ENCODE results near the gene COA1.

Gene COA1

GRCh38 chr7:43660141-43660540, 69.2 kb downstream of the COA1 start:
- TF ChIP-seq ZFP30 (CRISPR knock-in tag; IDR thresholded peaks at IDR 0.05) (no peak), ZNF70 (CRISPR knock-in tag; IDR thresholded peaks at IDR 0.05) (no peak), CREB5 (CRISPR knock-in tag; IDR thresholded peaks at IDR 0.05; ENCODE audit: low read depth) (no peak), OSR1 (CRISPR knock-in tag; IDR thresholded peaks at IDR 0.05) (no peak), TCF4 (CRISPR knock-in tag; IDR thresholded peaks at IDR 0.05; ENCODE audit: borderline replicate concordance) (no peak), RARB (CRISPR knock-in tag; IDR thresholded peaks at IDR 0.05) (no peak), ZC3H10 (CRISPR knock-in tag; IDR thresholded peaks at IDR 0.05) (no peak), ZNF8 (CRISPR knock-in tag; IDR thresholded peaks at IDR 0.05) (no peak), ARNTL (CRISPR knock-in tag; IDR thresholded peaks at IDR 0.05; ENCODE audit: borderline replicate concordance, low read depth) (no peak), TOX (CRISPR knock-in tag; IDR thresholded peaks at IDR 0.05; ENCODE audit: borderline replicate concordance) (no peak), CSDC2 (CRISPR knock-in tag; IDR thresholded peaks at IDR 0.05) (no peak), ESRRG (CRISPR knock-in tag; IDR thresholded peaks at IDR 0.05) (no peak), ISL1 (CRISPR knock-in tag; IDR thresholded peaks at IDR 0.05) (no peak), GLIS3 (CRISPR knock-in tag; IDR thresholded peaks at IDR 0.05) (no peak), BACH2 (CRISPR knock-in tag; IDR thresholded peaks at IDR 0.05; ENCODE audit: borderline replicate concordance) (no peak), ZFP3 (CRISPR knock-in tag; IDR thresholded peaks at IDR 0.05) (no peak), SNAI2 (CRISPR knock-in tag; IDR thresholded peaks at IDR 0.05) (no peak)
- TF ChIP-seq, protein P1, sequence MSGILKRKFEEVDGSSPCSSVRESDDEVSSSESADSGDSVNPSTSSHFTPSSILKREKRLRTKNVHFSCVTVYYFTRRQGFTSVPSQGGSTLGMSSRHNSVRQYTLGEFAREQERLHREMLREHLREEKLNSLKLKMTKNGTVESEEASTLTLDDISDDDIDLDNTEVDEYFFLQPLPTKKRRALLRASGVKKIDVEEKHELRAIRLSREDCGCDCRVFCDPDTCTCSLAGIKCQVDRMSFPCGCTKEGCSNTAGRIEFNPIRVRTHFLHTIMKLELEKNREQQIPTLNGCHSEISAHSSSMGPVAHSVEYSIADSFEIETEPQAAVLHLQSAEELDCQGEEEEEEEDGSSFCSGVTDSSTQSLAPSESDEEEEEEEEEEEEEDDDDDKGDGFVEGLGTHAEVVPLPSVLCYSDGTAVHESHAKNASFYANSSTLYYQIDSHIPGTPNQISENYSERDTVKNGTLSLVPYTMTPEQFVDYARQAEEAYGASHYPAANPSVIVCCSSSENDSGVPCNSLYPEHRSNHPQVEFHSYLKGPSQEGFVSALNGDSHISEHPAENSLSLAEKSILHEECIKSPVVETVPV (CRISPR knock-in tag; IDR thresholded peaks at IDR 0.05) = no peak
- TF ChIP-seq, protein P2, sequence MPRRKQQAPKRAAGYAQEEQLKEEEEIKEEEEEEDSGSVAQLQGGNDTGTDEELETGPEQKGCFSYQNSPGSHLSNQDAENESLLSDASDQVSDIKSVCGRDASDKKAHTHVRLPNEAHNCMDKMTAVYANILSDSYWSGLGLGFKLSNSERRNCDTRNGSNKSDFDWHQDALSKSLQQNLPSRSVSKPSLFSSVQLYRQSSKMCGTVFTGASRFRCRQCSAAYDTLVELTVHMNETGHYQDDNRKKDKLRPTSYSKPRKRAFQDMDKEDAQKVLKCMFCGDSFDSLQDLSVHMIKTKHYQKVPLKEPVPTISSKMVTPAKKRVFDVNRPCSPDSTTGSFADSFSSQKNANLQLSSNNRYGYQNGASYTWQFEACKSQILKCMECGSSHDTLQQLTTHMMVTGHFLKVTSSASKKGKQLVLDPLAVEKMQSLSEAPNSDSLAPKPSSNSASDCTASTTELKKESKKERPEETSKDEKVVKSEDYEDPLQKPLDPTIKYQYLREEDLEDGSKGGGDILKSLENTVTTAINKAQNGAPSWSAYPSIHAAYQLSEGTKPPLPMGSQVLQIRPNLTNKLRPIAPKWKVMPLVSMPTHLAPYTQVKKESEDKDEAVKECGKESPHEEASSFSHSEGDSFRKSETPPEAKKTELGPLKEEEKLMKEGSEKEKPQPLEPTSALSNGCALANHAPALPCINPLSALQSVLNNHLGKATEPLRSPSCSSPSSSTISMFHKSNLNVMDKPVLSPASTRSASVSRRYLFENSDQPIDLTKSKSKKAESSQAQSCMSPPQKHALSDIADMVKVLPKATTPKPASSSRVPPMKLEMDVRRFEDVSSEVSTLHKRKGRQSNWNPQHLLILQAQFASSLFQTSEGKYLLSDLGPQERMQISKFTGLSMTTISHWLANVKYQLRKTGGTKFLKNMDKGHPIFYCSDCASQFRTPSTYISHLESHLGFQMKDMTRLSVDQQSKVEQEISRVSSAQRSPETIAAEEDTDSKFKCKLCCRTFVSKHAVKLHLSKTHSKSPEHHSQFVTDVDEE (CRISPR knock-in tag; IDR thresholded peaks at IDR 0.05) = no peak
- TF ChIP-seq, protein P3, sequence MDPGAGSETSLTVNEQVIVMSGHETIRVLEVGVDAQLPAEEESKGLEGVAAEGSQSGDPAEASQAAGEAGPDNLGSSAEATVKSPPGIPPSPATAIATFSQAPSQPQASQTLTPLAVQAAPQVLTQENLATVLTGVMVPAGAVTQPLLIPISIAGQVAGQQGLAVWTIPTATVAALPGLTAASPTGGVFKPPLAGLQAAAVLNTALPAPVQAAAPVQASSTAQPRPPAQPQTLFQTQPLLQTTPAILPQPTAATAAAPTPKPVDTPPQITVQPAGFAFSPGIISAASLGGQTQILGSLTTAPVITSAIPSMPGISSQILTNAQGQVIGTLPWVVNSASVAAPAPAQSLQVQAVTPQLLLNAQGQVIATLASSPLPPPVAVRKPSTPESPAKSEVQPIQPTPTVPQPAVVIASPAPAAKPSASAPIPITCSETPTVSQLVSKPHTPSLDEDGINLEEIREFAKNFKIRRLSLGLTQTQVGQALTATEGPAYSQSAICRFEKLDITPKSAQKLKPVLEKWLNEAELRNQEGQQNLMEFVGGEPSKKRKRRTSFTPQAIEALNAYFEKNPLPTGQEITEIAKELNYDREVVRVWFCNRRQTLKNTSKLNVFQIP (CRISPR knock-in tag; IDR thresholded peaks at IDR 0.05; ENCODE audit: borderline replicate concordance, low read depth) = no peak
- ATAC-seq = no peak

GRCh38 chr7:43659549-43659896, 69.8 kb downstream of the COA1 start:
- TF ChIP-seq TOX (CRISPR knock-in tag; IDR thresholded peaks at IDR 0.05; ENCODE audit: borderline replicate concordance) = no peak
- TF ChIP-seq TCF4 (CRISPR knock-in tag; IDR thresholded peaks at IDR 0.05; ENCODE audit: borderline replicate concordance) = no peak
- TF ChIP-seq PATZ1 (CRISPR knock-in tag; IDR thresholded peaks at IDR 0.05; ENCODE audit: borderline replicate concordance) = no peak
- TF ChIP-seq ZC3H10 (CRISPR knock-in tag; IDR thresholded peaks at IDR 0.05) = no peak
- ATAC-seq = no peak; the same call in 2 of the 3 replicates

GRCh38 chr7:43658718-43659548, 70.4 kb downstream of the COA1 start:
- peak; percentile 73; the same call in 1 of the 2 replicates for TF ChIP-seq TOX (CRISPR knock-in tag; IDR thresholded peaks at IDR 0.05; ENCODE audit: borderline replicate concordance)
- TF ChIP-seq ESRRG (CRISPR knock-in tag; IDR thresholded peaks at IDR 0.05) = no peak
- TF ChIP-seq ZNF70 (CRISPR knock-in tag; IDR thresholded peaks at IDR 0.05) = no peak
- peak; percentile 69; the same call in 1 of the 2 replicates for TF ChIP-seq ZC3H10 (CRISPR knock-in tag; IDR thresholded peaks at IDR 0.05)
- no peak for TF ChIP-seq GLIS3 (CRISPR knock-in tag; IDR thresholded peaks at IDR 0.05)
- no peak for TF ChIP-seq CSDC2 (CRISPR knock-in tag; IDR thresholded peaks at IDR 0.05)
- no peak for TF ChIP-seq PPARA (CRISPR knock-in tag; IDR thresholded peaks at IDR 0.05; ENCODE audit: borderline replicate concordance)
- TF ChIP-seq ISL1 (CRISPR knock-in tag; IDR thresholded peaks at IDR 0.05) = peak; percentile 47
- TF ChIP-seq ZFP3 (CRISPR knock-in tag; IDR thresholded peaks at IDR 0.05) = no peak
- 0 out of 2 replicates have a peak, but pooled peaks have one; percentile 60 for TF ChIP-seq RARB (CRISPR knock-in tag; IDR thresholded peaks at IDR 0.05)
- peak; percentile 89 for ATAC-seq

Data from SK-N-SH treated with all-trans-retinoic acid at 6 μM for 48 hours (cell line).